Kidney (tissue), 14 donors: ENCODE data around the gene KHDRBS2. TPM values are rescaled to one million over a fixed set of nuclear protein-coding genes. Genes with fewer than 3 reads are reported as not detected.

Experiments used
- DNase-seq, 5 donors: peaks; one replicate each; pipeline ENCODE4 v3.0.0-alpha.2; 2013 to 2020
- FAIRE-seq: peaks from 2 replicates; lab custom pipeline; 2012; peaks lifted over from hg19 to GRCh38; lab: Jason Lieb, UNC
- H3K27ac ChIP-seq, 2 donors: one replicate each; pipeline ENCODE4 v1.7.0; 2013; ENCODE audit warnings: low read depth in 2 of 2, low read length in 2 of 2, inconsistent platforms in 1 of 2
- H3K27me3 ChIP-seq: one replicate; pipeline ENCODE4 v1.7.1; 2013; ENCODE audit warnings: low read length, inconsistent platforms; ENCODE audit not compliant: control insufficient read depth, insufficient read depth
- H3K36me3 ChIP-seq, 3 donors: one replicate each; pipeline versions ENCODE4 v1.7.0 to v1.7.1; 2013; ENCODE audit warnings: low read length in 3 of 3, control low read depth in 1 of 3, inconsistent platforms in 1 of 3; ENCODE audit not compliant: insufficient read depth in 3 of 3, control insufficient read depth in 2 of 3
- H3K4me1 ChIP-seq, 3 donors: one replicate each; pipeline versions ENCODE4 v1.7.0 to v1.7.1; 2013; ENCODE audit warnings: low read length in 3 of 3, inconsistent platforms in 1 of 3, low read depth in 1 of 3; ENCODE audit not compliant: control insufficient read depth in 2 of 3, insufficient read depth in 2 of 3
- H3K4me3 ChIP-seq, 3 donors: one replicate each; pipeline versions ENCODE4 v1.7.0 to v1.8.1; 2013; ENCODE audit warnings: low read length in 3 of 3, control low read depth in 1 of 3, inconsistent platforms in 1 of 3
- H3K9ac ChIP-seq, 3 donors: one replicate each; pipeline versions ENCODE4 v1.7.0 to v1.7.1; 2013; ENCODE audit warnings: low read length in 3 of 3, control low read depth in 1 of 3, inconsistent platforms in 1 of 3
- H3K9me3 ChIP-seq, 3 donors: one replicate each; pipeline versions ENCODE4 v1.7.0 to v1.7.1; 2013; ENCODE audit warnings: low read length in 3 of 3, control low read depth in 1 of 3, inconsistent platforms in 1 of 3; ENCODE audit not compliant: control insufficient read depth in 2 of 3, insufficient read depth in 1 of 3
- CTCF ChIP-seq: IDR thresholded peaks from 3 replicates; pipeline ENCODE4 v1.5.1; 2012; ENCODE audit warnings: mild to moderate bottlenecking, moderate library complexity, borderline replicate concordance; ENCODE audit not compliant: insufficient read depth; ENCODE audit errors: extremely low read depth
- intact Hi-C: fragments of 100-400 bp; cut with DNase I; formaldehyde crosslinking; loops from one replicate; pipeline ENCODE4 v1.11.1; 2022
- polyA plus RNA-seq: library from polyadenylated mRNA; stranded (reverse); fragments of 350-450 nt; fragmentation: Illumina TruSeq; extraction: RNeasy Lipid Tissue Mini Kit (QIAGEN cat#74804); gene quantifications from one replicate; pipeline ENCODE4 v1.2.3, GENCODE V29; 2014; ENCODE audit warnings: low read depth, low replicate concordance; ENCODE audit not compliant: insufficient read depth
- total RNA-seq: library from RNA; stranded (reverse); fragmentation: NEBNext Ultra II Directional; extraction: Animal tissue kit (Norgen Biotek cat#: 25700); gene quantifications from one replicate; pipeline ENCODE4 v1.2.1, GENCODE V29; 2021
- donor health status: control.
- donor health status: control.
- donor health status: control.
- donor health status: control.
- donor health status: control.
- donor health status: DM: yes; HTN: yes; CAD: no.
- donor health status: Normal renal cell carcinoma (clear cell type).

Gene KHDRBS2
- total and polyA plus RNA-seq, 2 donors from 2014 or later = 0.76 TPM; not detected in 1

- TF ChIP-seq CTCF = no peak
- H3K27ac ChIP-seq = no peak overlapping the region
- no peaks in the 10 kb centered on the region for H3K9me3 ChIP-seq
- H3K4me3 ChIP-seq = no peak overlapping the region
- no peaks in the 10 kb centered on the region for H3K36me3 ChIP-seq
- no peak for DNase-seq
- H3K9ac ChIP-seq = no peak overlapping the region
- H3K27me3 ChIP-seq = no peaks in the 10 kb centered on the region
- intact Hi-C loops = no loop called here
- FAIRE-seq = no peak
- H3K4me1 ChIP-seq = no peaks in the 10 kb centered on the region
These were observed 636.2 kb downstream of the KHDRBS2 start for GRCh38 chr6:61649845-61650244.

- no peaks in the 10 kb centered on the region for H3K4me1 ChIP-seq
- H3K27ac ChIP-seq = no peak overlapping the region
- H3K36me3 ChIP-seq = no peaks in the 10 kb centered on the region
- TF ChIP-seq CTCF = no peak
- H3K9me3 ChIP-seq = peaks cover 0 to 3% (median 3%) of the 10 kb centered on the region in 3 donors
- intact Hi-C loops = no loop called here
- H3K27me3 ChIP-seq = no peaks in the 10 kb centered on the region
- no peak overlapping the region for H3K4me3 ChIP-seq
- no peak overlapping the region for H3K9ac ChIP-seq
- DNase-seq (no peak), FAIRE-seq (no peak)
These were observed 645.6 kb downstream of the KHDRBS2 start for GRCh38 chr6:61640463-61640862.
